K562 (cell line): Measurements from ENCODE around the gene ATP5ME. TPM values are rescaled to one million over a fixed set of nuclear protein-coding genes. Genes with fewer than 3 reads are reported as not detected.

Experiments used
- ATAC-seq: fragments of 200-7000 bp; cut with Tn5 transposase; 3 replicates; pipeline ENCODE4 v1.9.1; 2020; ENCODE audit warnings: moderate library complexity
- BruUV-seq: library from RNA; stranded (reverse); fragments of 400-500 nt; replicated peaks from 2 replicates; lab custom pipeline; 2021; lab: Mats Ljungman, UMichigan
- CTCF ChIA-PET: fragments of 300-600 bp; formaldehyde crosslinking; extraction: SDS; loops from one replicate; lab custom pipeline; 2021; ENCODE audit warnings: low intra/inter-chr PET ratio; lab: Yijun Ruan, JAX
- POLR2A ChIA-PET: fragments of 300-600, 350-650 bp; sonication (Branson Sonifier 250); formaldehyde crosslinking; extraction: SDS; loops from one replicate; lab custom pipeline; 2021; ENCODE audit warnings: antibody characterized with exemption, inconsistent platforms; lab: Yijun Ruan, JAX
- DNase-seq, 4 experiments: peaks; one replicate each; pipeline versions ENCODE4 v3.0.0 to v3.0.0-alpha.2; 2011 to 2018; ENCODE audit warnings: low spot score in 3 of 4, mixed read lengths in 3 of 4; ENCODE audit errors: extremely low read depth in 1 of 4
- FAIRE-seq: peaks from 2 replicates; lab custom pipeline; 2011; peaks lifted over from hg19 to GRCh38; lab: Jason Lieb, UNC
- H2AFZ ChIP-seq: 2 replicates; pipeline ENCODE4 v1.6.0; 2011; ENCODE audit warnings: low read depth, low read length, control low read depth, inconsistent platforms
- H3K27ac ChIP-seq: fragments of 200-600 bp; 3 replicates; pipeline ENCODE4 v1.8.0; 2011; ENCODE audit warnings: low read depth, mild to moderate bottlenecking, control low read depth, inconsistent platforms, low read length, moderate library complexity, mixed read lengths; ENCODE audit errors: extremely low read depth
- H3K27me3 ChIP-seq, 2 experiments: fragments of 300-600 bp in 1 of 2; 2 replicates in 1 of 2; 3 replicates in 1 of 2; pipeline versions ENCODE4 v1.6.0 to v1.8.0; 2011; ENCODE audit warnings: inconsistent platforms in 2 of 2, low read length in 2 of 2, mild to moderate bottlenecking in 1 of 2, mixed read lengths in 1 of 2, moderate library complexity in 1 of 2; ENCODE audit not compliant: control insufficient read depth in 2 of 2, insufficient read depth in 2 of 2
- H3K36me3 ChIP-seq: fragments of 300-600 bp; 3 replicates; pipeline ENCODE4 v1.8.0; 2011; ENCODE audit warnings: mild to moderate bottlenecking, low read length, inconsistent platforms; ENCODE audit not compliant: control insufficient read depth, insufficient read depth
- H3K4me1 ChIP-seq, 2 experiments: fragments of 200-600 bp in 1 of 2; replicated peaks in 1 of 2; 2 replicates in 1 of 2; 3 replicates in 1 of 2; pipeline versions ENCODE4 v1.5.1 to v1.8.0; 2011; ENCODE audit warnings: inconsistent platforms in 2 of 2, low read length in 2 of 2, mild to moderate bottlenecking in 1 of 2, mixed read lengths in 1 of 2, moderate library complexity in 1 of 2; ENCODE audit not compliant: control insufficient read depth in 2 of 2, insufficient read depth in 2 of 2
- H3K4me2 ChIP-seq: 2 replicates; pipeline ENCODE4 v1.6.1; 2011; ENCODE audit warnings: low read length, control low read depth, inconsistent platforms, mixed read lengths; ENCODE audit not compliant: insufficient read depth
- H3K4me3 ChIP-seq: fragments of 200-600 bp; sonication (generic), shearing (Covaris generic); 2 replicates; pipeline ENCODE4 v1.5.1; 2016; ENCODE audit warnings: control low read depth, inconsistent platforms
- H3K79me2 ChIP-seq: fragments of 200-600 bp; 3 replicates; pipeline ENCODE4 v1.8.0; 2011; ENCODE audit warnings: low read length, inconsistent platforms; ENCODE audit not compliant: control insufficient read depth, insufficient read depth
- H3K9ac ChIP-seq, 2 experiments: 2 replicates each; pipeline versions ENCODE4 v1.6.0 to v1.6.1; 2011; ENCODE audit warnings: low read depth in 2 of 2, low read length in 2 of 2, control low read depth in 1 of 2, inconsistent platforms in 1 of 2, mild to moderate bottlenecking in 1 of 2, mixed read lengths in 1 of 2; ENCODE audit not compliant: insufficient read depth in 1 of 2
- H3K9me1 ChIP-seq: one replicate; pipeline ENCODE4 v1.6.0; 2011; ENCODE audit warnings: inconsistent platforms, mild to moderate bottlenecking, low read length, moderate library complexity; ENCODE audit not compliant: control insufficient read depth, insufficient read depth
- H3K9me3 ChIP-seq: replicated peaks from 2 replicates; pipeline ENCODE4 v1.5.1; 2011; ENCODE audit warnings: low read depth, low read length, inconsistent platforms; ENCODE audit not compliant: control insufficient read depth, insufficient read depth
- H4K20me1 ChIP-seq: replicated peaks from 2 replicates; pipeline ENCODE4 v1.6.1; 2011; ENCODE audit warnings: low read length, inconsistent platforms, mixed read lengths; ENCODE audit not compliant: control insufficient read depth, insufficient read depth
- CCAR2 ChIP-seq: fragments of 200-400 bp; formaldehyde crosslinking; IDR thresholded peaks from 2 replicates; pipeline ENCODE4 v1.6.1; 2017; ENCODE audit warnings: mild to moderate bottlenecking, low read depth, low read length
- JUN ChIP-seq, 2 experiments: sonication (generic) in 1 of 2; formaldehyde crosslinking in 1 of 2; IDR thresholded peaks; 2 replicates each; pipeline versions ENCODE4 v1.6.1 to v1.8.0; 2012 to 2022; ENCODE audit warnings: borderline replicate concordance in 2 of 2, mild to moderate bottlenecking in 2 of 2, improper control_type of control experiment in 1 of 2, low read depth in 1 of 2, low read length in 1 of 2, missing genetic modification reagents in 1 of 2
- KDM4B ChIP-seq, 2 experiments: fragments of 450-650 bp in 1 of 2; sonication (generic) in 1 of 2; IDR thresholded peaks; 2 replicates each; pipeline ENCODE4 v1.6.1; 2016 to 2017; ENCODE audit warnings: borderline replicate concordance in 2 of 2, antibody characterized with exemption in 1 of 2, low read depth in 1 of 2, mild to moderate bottlenecking in 1 of 2
- KLF10 ChIP-seq: fragments of 250-450 bp; sonication (Bioruptor Pico); IDR thresholded peaks from 2 replicates; pipeline ENCODE4 v1.6.1; 2021; ENCODE audit warnings: matching md5 sums
- PCBP1 ChIP-seq: fragments of 200-400 bp; formaldehyde crosslinking; IDR thresholded peaks from 2 replicates; pipeline ENCODE4 v1.6.1; 2018; ENCODE audit warnings: mild to moderate bottlenecking, low read depth, low read length; ENCODE audit not compliant: poor library complexity, severe bottlenecking
- PURB ChIP-seq: sonication (generic); formaldehyde crosslinking; IDR thresholded peaks from 2 replicates; pipeline ENCODE4 v1.9.0; 2021; ENCODE audit warnings: low read depth, mild to moderate bottlenecking, missing genetic modification reagents
- WGBS: fragments of 100-300 bp; shearing (Covaris generic); methylation state at CpG from one replicate; pipeline ENCODE4 v1.1.6; 2016; ENCODE audit warnings: low coverage, mixed read lengths; ENCODE audit not compliant: insufficient coverage; ENCODE audit errors: missing lambda C conversion rate; 5-methylcytosine and 5-hydroxymethylcytosine counted together
- in situ Hi-C: fragments of 300-500 bp; cut with MboI; formaldehyde crosslinking; loops from 4 replicates; pipeline ENCODE4 v1.15.0; 2018; ENCODE audit warnings: inconsistent platforms, mixed read lengths
- intact Hi-C: fragments of 100-400 bp; cut with micrococcal nuclease; formaldehyde crosslinking; loops from 2 replicates; pipeline ENCODE4 v1.14.2; 2022
- polyA plus RNA-seq, 8 experiments: library from polyadenylated mRNA; depleted of rRNA in 4 of 8; stranded (reverse) in 5 of 8; unstranded in 3 of 8; fragments of >200 nt; fragmentation: Nextera tagmentation in 2 of 8; fragmentation: Illumina TruSeq in 1 of 8; extraction: Ambion mirVana in 2 of 8; extraction: Trizol in 1 of 8; gene quantifications; 2 replicates each; pipeline versions ENCODE4 v1.2.1 to v1.2.3, GENCODE V29; 2011 to 2014; ENCODE audit warnings: inconsistent platforms in 1 of 8, missing spikeins in 1 of 8
- total RNA-seq, 7 experiments: library from RNA; depleted of rRNA in 6 of 7; stranded (reverse); fragments of >200 nt in 6 of 7; fragmentation: Illumina TruSeq in 2 of 7; extraction: Trizol in 2 of 7; gene quantifications; 2 replicates each; pipeline versions ENCODE4 v1.2.1 to v1.2.3, GENCODE V29; 2011 to 2021; ENCODE audit warnings: low replicate concordance in 1 of 7
- TF ChIP-seq, protein P1 (sequence below): sonication (generic); formaldehyde crosslinking; IDR thresholded peaks from 2 replicates; pipeline ENCODE4 v1.8.0; 2023; ENCODE audit warnings: mild to moderate bottlenecking, missing genetic modification reagents
- TF ChIP-seq, protein P2 (sequence below): fragments of 250-450 bp; sonication (Bioruptor Pico); IDR thresholded peaks from 2 replicates; pipeline ENCODE4 v1.4.0; 2020; ENCODE audit warnings: mild to moderate bottlenecking, moderate library complexity, borderline replicate concordance
- TF ChIP-seq, protein P3 (sequence below), 2 experiments: fragments of 450-650 bp; conservative IDR thresholded peaks; 2 replicates each; pipeline ENCODE4 v1.6.1; 2017; ENCODE audit warnings: mild to moderate bottlenecking in 2 of 2, moderate library complexity in 2 of 2
- TF ChIP-seq, protein P4 (sequence below): sonication (generic); formaldehyde crosslinking; IDR thresholded peaks from 2 replicates; pipeline ENCODE4 v1.4.0; 2020; ENCODE audit warnings: mild to moderate bottlenecking, missing genetic modification reagents

Gene ATP5ME
- total and polyA plus RNA-seq, 9 of the 15 experiments (the other 6 are each of a cell fraction or from before 2014, with no cell fraction given): 509 to 2,480 (median 887) TPM

DNA sequence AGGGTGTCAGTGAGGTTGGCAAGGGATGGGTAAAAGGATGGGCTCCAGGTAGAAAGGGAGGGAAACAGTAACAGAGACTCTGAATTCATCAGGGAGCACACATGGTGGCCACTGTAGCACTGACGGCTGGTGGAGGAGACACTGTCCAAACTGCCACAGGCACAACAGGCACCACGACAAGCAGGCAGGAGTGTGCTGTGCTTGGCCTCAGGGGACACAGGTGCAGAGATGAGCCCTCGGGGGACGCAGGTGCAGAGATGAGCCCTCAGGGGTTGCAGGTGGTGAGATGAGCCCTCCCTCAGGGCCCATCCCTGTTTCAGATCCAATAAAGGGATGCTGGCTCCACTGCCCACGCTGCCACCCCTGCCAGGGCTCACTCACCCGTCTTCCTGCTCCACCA, 41.1 kb downstream of the ATP5ME start:
- no peaks in the 10 kb centered on the region for H4K20me1 ChIP-seq
- H3K9me1 ChIP-seq: no peaks in the 10 kb centered on the region
- intact Hi-C loops (no loop called here), in situ Hi-C loops (no loop called here)
- peaks cover 30 to 68% of the 10 kb centered on the region in 2 experiments for H3K27me3 ChIP-seq
- H3K79me2 ChIP-seq: no peaks in the 10 kb centered on the region
- no peak overlapping the region for H2AFZ ChIP-seq
- WGBS: 2% methylated on average over 6 of the region's 6 CpGs
- no peak for DNase-seq
- no peak overlapping the region for H3K27ac ChIP-seq
- FAIRE-seq: no peak
- H3K4me2 ChIP-seq: no peak overlapping the region
- ChIA-PET CTCF (no interaction called here), POLR2A (no interaction called here)
- no peaks in the 10 kb centered on the region for H3K36me3 ChIP-seq
- BruUV-seq: no TSS peak
- no peak for ATAC-seq
- H3K9me3 ChIP-seq: no peaks in the 10 kb centered on the region; the same call in 1 of the 2 replicates
- no peak overlapping the region for H3K9ac ChIP-seq
- H3K4me1 ChIP-seq: peaks cover 0 to 29% of the 10 kb centered on the region in 2 experiments; a peak in 2 of 5 replicates
- H3K4me3 ChIP-seq: no peak overlapping the region
- TF ChIP-seq, protein P1, sequence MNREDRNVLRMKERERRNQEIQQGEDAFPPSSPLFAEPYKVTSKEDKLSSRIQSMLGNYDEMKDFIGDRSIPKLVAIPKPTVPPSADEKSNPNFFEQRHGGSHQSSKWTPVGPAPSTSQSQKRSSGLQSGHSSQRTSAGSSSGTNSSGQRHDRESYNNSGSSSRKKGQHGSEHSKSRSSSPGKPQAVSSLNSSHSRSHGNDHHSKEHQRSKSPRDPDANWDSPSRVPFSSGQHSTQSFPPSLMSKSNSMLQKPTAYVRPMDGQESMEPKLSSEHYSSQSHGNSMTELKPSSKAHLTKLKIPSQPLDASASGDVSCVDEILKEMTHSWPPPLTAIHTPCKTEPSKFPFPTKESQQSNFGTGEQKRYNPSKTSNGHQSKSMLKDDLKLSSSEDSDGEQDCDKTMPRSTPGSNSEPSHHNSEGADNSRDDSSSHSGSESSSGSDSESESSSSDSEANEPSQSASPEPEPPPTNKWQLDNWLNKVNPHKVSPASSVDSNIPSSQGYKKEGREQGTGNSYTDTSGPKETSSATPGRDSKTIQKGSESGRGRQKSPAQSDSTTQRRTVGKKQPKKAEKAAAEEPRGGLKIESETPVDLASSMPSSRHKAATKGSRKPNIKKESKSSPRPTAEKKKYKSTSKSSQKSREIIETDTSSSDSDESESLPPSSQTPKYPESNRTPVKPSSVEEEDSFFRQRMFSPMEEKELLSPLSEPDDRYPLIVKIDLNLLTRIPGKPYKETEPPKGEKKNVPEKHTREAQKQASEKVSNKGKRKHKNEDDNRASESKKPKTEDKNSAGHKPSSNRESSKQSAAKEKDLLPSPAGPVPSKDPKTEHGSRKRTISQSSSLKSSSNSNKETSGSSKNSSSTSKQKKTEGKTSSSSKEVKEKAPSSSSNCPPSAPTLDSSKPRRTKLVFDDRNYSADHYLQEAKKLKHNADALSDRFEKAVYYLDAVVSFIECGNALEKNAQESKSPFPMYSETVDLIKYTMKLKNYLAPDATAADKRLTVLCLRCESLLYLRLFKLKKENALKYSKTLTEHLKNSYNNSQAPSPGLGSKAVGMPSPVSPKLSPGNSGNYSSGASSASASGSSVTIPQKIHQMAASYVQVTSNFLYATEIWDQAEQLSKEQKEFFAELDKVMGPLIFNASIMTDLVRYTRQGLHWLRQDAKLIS (CRISPR knock-in tag): no peak
- no peak for TF ChIP-seq PCBP1
- no peak for TF ChIP-seq CCAR2
- TF ChIP-seq, protein P2, sequence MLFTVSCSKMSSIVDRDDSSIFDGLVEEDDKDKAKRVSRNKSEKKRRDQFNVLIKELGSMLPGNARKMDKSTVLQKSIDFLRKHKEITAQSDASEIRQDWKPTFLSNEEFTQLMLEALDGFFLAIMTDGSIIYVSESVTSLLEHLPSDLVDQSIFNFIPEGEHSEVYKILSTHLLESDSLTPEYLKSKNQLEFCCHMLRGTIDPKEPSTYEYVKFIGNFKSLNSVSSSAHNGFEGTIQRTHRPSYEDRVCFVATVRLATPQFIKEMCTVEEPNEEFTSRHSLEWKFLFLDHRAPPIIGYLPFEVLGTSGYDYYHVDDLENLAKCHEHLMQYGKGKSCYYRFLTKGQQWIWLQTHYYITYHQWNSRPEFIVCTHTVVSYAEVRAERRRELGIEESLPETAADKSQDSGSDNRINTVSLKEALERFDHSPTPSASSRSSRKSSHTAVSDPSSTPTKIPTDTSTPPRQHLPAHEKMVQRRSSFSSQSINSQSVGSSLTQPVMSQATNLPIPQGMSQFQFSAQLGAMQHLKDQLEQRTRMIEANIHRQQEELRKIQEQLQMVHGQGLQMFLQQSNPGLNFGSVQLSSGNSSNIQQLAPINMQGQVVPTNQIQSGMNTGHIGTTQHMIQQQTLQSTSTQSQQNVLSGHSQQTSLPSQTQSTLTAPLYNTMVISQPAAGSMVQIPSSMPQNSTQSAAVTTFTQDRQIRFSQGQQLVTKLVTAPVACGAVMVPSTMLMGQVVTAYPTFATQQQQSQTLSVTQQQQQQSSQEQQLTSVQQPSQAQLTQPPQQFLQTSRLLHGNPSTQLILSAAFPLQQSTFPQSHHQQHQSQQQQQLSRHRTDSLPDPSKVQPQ (CRISPR knock-in tag): no peak
- TF ChIP-seq PURB: no peak
- no peak for TF ChIP-seq KDM4B (IDR thresholded peaks at IDR 0.05; ENCODE audit: borderline replicate concordance in 2 of 2, low read depth in 1 of 2)
- TF ChIP-seq, protein P3, sequence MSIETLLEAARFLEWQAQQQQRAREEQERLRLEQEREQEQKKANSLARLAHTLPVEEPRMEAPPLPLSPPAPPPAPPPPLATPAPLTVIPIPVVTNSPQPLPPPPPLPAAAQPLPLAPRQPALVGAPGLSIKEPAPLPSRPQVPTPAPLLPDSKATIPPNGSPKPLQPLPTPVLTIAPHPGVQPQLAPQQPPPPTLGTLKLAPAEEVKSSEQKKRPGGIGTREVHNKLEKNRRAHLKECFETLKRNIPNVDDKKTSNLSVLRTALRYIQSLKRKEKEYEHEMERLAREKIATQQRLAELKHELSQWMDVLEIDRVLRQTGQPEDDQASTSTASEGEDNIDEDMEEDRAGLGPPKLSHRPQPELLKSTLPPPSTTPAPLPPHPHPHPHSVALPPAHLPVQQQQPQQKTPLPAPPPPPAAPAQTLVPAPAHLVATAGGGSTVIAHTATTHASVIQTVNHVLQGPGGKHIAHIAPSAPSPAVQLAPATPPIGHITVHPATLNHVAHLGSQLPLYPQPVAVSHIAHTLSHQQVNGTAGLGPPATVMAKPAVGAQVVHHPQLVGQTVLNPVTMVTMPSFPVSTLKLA (conservative IDR thresholded peaks at IDR 0.05): no peak
- TF ChIP-seq JUN (IDR thresholded peaks at IDR 0.05; ENCODE audit: borderline replicate concordance, low read depth, low read length): no peak
- TF ChIP-seq JUN (CRISPR knock-in tag; IDR thresholded peaks at IDR 0.05; ENCODE audit: borderline replicate concordance): no peak
- TF ChIP-seq, protein P4, sequence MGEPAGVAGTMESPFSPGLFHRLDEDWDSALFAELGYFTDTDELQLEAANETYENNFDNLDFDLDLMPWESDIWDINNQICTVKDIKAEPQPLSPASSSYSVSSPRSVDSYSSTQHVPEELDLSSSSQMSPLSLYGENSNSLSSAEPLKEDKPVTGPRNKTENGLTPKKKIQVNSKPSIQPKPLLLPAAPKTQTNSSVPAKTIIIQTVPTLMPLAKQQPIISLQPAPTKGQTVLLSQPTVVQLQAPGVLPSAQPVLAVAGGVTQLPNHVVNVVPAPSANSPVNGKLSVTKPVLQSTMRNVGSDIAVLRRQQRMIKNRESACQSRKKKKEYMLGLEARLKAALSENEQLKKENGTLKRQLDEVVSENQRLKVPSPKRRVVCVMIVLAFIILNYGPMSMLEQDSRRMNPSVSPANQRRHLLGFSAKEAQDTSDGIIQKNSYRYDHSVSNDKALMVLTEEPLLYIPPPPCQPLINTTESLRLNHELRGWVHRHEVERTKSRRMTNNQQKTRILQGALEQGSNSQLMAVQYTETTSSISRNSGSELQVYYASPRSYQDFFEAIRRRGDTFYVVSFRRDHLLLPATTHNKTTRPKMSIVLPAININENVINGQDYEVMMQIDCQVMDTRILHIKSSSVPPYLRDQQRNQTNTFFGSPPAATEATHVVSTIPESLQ: no peak
- no peak for TF ChIP-seq KLF10
